ENCODE measurements around the gene HCN3. TPM values are rescaled to one million over a fixed set of nuclear protein-coding genes. Genes with fewer than 3 reads are reported as not detected.
"Not testable (repeated sequence)": the region's sequence is repeated elsewhere in the genome, so short reads cannot be mapped to it uniquely, and the experiment has no call there.

Gene HCN3
- total RNA-seq, result 15.6 TPM

DNA sequence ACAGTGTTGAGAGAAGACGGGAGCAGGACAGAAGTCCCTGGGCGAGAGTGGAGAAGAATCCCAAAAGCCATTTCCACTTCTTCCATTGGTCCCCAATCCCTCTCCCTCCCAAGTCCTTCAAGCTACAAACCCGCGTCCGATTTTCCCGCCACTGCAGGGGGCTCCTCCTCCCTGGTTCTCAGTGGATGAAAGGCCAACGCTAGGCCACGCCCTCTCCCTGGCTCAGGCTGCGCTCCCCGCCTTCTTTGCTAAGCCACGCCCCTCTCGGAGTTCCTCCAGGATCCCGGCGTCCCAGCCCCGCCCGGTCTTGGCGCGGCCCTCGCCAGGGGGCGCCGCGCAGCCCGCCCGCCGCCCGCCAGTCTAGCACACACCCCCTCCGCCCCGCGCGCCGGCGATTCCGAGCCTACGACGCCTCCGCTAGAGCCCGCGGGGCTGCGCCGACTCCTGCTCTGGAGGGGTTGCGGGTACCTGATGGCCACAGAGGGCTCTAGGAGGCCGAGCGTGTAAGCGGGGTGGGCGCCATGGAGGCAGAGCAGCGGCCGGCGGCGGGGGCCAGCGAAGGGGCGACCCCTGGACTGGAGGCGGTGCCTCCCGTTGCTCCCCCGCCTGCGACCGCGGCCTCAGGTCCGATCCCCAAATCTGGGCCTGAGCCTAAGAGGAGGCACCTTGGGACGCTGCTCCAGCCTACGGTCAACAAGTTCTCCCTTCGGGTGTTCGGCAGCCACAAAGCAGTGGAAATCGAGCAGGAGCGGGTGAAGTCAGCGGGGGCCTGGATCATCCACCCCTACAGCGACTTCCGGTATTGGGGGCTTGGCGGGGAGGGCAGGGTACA lies at the start of gene HCN3:
TSS of gene HCN3 (plus strand) at position 394 of the 832 bp plus-strand sequence. CDS start at position 522, 128 bp downstream.
- DNase-seq, result peak; percentile 96

GRCh38 chr1:155228096-155228427 lies 49.2 kb upstream of the HCN3 start:
- DNase-seq, result no peak

DNA sequence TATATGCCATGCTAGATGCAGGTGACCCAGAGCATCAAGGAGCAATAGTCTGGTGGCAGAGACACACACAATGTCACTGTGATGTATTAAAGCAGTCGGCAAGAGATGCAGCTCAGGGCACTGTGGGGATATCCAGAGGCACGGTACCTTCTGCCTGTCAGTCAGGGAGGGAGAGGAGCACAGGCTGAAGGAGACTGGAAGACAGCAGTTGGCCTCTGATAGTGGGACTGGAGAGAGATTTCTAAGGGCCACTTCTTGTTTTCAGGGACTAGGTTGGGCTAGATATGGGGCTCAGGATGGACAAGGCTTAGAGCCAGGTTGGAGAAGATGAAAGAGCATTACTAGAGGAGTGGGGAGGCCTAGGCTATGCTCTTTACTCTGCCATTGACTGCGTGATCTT lies 46.0 kb upstream of the HCN3 start:
- DNase-seq, result not testable (repeated sequence)

DNA sequence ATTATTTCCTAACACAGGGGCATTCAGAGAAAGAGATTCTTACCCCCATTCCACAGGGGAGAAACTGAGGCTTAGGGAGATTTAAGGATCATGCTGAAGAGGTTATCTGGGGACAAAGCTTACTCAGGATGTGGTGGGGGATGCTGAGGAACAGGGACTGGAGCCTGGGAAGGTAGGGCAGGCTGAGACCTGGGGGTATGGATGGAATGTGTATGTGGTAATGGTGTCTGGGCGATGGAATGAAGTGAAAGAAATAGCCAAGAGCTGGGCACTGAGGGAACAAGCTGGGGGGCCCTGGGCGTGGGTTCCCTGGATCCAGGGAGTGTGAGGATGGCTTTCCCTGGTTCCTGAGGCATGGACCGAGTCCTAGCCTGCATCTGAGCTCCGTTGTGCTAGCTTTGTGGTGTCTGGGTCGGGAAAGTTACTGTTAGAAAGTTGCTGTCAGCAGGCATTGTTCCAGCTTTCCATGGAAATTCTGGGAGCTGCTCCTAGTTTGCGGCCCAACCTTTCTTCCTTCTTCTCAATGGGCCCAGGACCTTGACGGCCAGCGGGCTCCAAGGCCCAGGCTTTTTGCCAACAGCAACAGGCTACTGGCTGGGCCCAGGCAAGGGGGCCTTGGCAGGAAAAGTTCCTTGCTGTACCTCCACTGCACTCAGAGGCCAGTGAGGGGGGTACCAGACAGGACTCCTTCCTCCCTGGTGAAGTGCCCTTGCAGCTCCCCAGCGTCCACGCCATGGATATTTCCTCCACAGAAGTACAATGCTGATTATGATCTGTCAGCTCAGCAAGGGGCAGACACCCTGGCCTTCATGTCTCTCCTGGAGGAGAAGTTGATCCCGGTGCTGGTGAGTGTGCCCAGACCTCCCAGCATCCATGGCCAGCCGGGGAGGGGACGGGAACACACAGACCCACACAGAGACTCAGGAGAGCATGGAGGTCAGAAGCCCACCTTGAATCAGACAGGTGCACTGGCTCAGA lies 45.0 kb upstream of the HCN3 start:
- DNase-seq, result not testable (repeated sequence)

- DNase-seq, result not testable (repeated sequence)
These were observed 43.8 kb upstream of the HCN3 start for GRCh38 chr1:155233502-155233901.

- not testable (repeated sequence) for DNase-seq
These were observed 41.9 kb upstream of the HCN3 start for GRCh38 chr1:155235375-155235774.

DNA sequence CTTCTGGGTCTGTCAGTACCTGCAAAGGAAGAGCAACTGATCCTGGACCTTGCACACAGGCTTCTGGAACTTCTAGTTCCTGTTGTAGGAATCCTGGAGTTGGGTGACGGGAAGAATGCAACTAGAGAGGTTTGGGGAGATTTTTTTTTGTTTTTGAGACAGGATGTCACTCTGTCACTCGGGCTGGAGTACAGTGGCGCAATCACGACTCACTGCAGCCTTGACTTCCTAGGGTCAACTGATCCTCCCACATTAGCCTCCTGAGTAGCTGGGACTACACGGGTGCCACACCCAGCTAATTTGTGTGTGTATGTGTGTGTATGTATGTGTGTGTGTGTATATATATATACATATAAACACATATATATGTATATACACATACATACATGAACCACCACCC lies 40.8 kb upstream of the HCN3 start:
- no peak for DNase-seq

DNA sequence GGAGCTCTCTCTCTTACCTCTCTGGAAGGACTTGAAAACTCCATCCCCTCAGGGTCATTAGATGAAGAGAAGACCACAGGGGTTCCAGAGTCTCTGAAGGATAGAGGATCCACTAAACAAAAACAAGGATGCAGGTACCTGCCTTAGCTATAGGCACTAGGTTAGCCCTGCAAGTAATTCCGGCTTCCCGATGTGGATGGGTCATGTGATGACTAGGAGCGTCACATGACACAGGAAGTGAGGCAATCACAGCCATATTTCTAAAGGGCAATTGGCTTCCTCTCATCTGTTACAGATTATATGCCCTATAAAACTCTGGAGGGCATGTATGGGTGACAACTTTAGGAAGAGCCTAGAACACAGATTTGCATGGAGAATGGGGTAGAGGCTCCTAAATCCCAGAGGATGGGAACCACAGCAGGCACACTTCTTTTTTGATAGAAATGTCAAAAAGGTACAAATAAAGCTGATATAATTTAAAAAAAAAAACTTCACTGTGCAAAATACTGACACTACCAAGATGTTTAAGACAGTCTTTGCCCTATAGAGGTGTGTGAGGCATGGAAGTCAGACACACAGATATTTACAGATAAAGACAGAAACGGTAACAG lies 36.1 kb upstream of the HCN3 start:
- DNase-seq, result peak; percentile 68

DNA sequence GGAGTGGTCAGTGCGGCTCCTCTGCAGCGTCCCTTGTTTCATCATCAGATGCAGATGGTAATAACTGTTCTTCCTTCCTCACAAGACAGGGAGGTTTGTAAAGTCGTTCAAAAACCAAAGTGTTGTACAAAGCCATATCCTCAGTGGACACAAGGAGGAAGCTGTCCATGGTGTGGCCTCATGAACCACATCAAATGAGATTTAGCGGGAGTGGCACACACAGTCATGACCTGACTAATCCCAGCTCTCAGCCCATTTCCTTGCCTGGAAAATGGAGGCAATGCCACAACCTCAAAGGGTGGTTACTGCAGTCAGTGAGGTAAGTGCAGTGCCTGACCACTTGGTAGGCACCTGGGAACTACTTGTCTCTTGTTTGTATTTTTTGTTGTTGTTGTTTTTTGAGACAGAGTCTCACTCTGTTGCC lies 35.4 kb upstream of the HCN3 start:
- DNase-seq, result no peak

- DNase-seq, result no peak
These were observed 34.4 kb upstream of the HCN3 start for GRCh38 chr1:155242805-155243358.

DNA sequence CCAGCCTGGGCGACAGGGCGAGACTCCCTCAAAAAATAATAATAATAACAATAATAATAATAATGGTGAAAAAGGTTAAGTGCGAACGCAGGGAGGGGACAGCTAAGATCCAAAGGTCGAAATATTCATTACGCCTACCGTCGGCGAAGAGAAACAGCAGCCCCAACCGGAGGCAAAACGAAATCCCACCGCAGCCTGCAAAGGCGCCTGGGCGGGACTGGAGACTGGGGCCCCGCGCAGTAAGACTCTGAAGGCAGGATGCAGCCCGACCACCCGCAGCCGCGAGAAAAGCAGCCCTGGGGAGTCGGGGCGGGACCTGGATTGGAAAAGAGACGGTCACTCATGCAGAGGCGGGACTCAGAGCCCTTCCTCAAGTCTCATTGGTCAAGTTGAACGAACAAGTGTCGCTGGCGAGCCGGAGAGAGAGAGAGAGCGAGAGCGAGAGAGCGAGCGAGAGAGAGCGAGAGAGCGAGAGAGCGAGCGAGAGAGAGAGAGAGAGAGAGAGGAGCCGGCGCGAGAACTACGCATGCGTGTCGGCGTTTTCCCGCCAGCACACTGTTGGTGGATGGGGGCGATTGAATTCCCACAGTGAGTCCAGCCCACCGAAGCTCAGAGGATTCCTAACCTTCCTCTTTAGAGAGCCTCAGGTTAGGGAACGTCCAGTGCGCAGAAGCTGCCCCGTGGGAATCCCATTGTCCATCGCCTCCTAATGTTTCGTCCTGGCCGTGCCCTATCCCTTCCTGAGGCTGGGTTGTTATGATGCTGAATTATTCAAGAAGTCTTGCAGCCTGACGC lies 32.7 kb upstream of the HCN3 start:
- peak; percentile 98 for DNase-seq

DNA sequence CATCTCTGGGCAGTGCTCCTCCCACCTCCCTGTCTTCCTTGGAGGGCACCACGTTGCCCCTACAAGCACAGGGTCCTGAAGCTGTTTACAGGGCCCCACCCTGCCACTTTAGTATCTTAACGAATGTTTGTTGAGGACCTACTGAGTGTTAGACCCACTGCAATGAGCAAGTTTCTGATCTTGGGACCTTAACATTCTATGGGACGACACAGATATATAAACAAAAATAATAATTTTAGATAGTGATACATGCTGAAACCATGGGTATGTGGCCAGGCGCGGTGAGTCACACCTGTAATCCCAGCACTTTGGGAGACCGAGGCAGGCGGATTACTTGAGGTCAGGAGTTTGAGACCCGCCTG lies 32.1 kb upstream of the HCN3 start:
- no peak for DNase-seq

GRCh38 chr1:155246796-155247195 lies 30.5 kb upstream of the HCN3 start:
- DNase-seq, result not testable (repeated sequence)

DNA sequence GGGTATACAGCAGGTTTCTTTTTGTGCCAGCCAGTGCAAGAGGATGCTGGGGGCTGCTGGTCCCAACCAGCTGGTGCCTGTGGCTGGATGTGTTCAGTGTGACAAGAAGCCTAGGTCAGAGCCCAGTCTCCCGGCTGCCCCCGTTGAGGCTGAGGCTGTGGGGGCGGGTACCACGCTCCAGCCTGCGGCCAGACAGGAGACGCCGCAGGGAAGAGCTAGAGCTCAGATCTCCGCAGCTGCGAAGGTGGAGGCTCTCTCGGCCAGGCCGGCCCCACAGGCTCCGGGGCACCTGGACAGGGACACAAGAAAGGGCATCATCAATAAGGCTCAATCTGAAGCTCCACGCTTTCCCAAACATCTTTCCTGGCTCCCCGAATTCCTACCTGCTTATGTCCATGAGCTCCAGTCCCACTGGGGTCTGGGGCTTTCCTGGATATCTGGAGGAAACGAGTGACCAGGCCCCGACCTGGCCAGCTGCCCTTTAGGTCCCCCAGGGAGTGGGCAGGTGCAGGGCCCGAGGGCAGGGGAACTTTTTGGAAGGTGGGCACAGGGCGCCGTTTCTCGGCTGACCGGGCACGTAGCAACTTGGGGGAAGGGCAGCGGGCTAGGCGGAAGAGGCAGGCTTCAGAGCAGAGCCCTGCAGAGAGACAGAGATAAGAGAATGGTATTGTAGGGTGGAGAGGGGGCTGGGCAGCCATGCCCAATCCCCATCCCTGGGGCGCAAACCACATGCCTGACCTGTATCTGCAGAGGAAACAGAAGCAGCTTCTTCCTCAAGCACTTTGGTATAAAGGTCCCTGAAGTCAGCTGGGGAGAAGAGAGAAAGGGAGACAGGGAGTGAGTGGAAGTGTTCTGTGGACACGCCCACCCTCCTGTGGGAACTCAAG lies 29.4 kb upstream of the HCN3 start:
- DNase-seq, result no peak

DNA sequence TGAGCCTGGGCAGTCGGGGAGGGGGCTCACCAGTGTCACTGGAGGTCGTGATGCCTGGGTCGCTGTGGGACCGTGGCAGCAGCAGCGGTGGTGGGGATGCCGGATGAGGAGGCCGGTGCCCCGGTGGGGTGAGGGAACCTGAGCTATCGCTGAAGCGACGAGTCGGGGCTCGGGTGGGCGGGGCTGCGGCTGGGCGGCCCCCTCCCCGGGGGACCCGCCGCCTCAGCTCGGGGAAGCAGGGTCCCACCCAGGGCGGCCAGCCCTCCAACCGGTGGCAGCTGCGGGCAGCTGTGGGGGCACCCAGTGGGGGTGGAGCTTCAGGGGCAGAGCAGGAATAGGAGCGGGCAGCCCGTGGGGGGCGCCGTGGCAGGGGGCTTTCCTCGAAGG lies 27.0 kb upstream of the HCN3 start:
- no peak for DNase-seq

GRCh38 chr1:155250633-155251449 lies 26.4 kb upstream of the HCN3 start:
- peak; percentile 86 for DNase-seq

- no peak for DNase-seq
These were observed 25.7 kb upstream of the HCN3 start for GRCh38 chr1:155251566-155251965.

- DNase-seq, result no peak
These were observed 24.1 kb upstream of the HCN3 start for GRCh38 chr1:155253208-155253607.

DNA sequence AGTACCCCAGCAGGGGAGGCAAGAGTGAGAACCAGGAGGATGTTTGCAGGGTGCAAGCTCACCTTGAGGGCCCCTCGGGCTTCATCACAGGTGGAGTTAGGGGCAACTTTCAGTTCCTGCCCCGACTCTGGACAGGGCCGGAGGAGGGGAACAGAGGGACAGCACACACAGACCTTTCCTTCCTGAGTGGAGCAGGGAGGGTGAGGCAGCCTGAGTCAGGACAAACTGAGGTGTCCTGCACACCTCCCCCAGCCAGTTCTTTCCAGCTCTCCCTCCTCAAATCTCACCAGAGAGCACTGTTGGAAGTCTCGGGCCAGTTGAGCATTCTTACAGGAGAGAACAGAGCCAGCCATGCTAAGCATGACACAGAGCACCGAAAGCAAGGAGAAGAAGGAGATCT lies 23.5 kb upstream of the HCN3 start:
- no peak for DNase-seq

- no peak for DNase-seq
These were observed 23.0 kb upstream of the HCN3 start for GRCh38 chr1:155254228-155254713.
